AG04449 (cell line): ENCODE data around the gene PLEKHO2.
A peak's percentile ranks its signal among the peaks of the same experiment; 100 is the strongest.

Experiments
- CTCF ChIA-PET: fragments of 350-600 bp; formaldehyde crosslinking; extraction: SDS; loops from one replicate; lab custom pipeline; 2021; ENCODE audit warnings: antibody characterized with exemption; lab: Yijun Ruan, JAX
- POLR2A ChIA-PET: fragments of 400-600, 350-600 bp; formaldehyde crosslinking; extraction: SDS; loops from one replicate; lab custom pipeline; 2020; ENCODE audit warnings: antibody characterized with exemption, inconsistent platforms; lab: Yijun Ruan, JAX
- DNase-seq: peaks from one replicate; pipeline ENCODE4 v3.0.0-alpha.2; 2010; ENCODE audit warnings: low read depth, low spot score
- H3K4me3 ChIP-seq: 2 replicates; pipeline ENCODE4 v1.5.1; 2011; ENCODE audit warnings: low read depth, mild to moderate bottlenecking, control low read depth, low read length
- CTCF ChIP-seq: IDR thresholded peaks from one replicate; pipeline ENCODE4 v1.5.1; 2011; ENCODE audit warnings: mild to moderate bottlenecking, moderate library complexity, low read length, control low read depth, inconsistent platforms; ENCODE audit not compliant: insufficient read depth; ENCODE audit errors: missing control alignments

Gene PLEKHO2

GRCh38 chr15:64844576-64845145, 2.9 kb downstream of the PLEKHO2 start:
- ChIA-PET POLR2A (interaction anchor here (0.7 kb wide), 1 partner anchor 61 kb away, joined by 4 read pairs; no protein-coding TSS in a partner anchor), CTCF (interaction anchor here (1.3 to 2.4 kb wide), 3 partner anchors 9 to 117 kb away, joined by 3 to 11 read pairs (median 5); no protein-coding TSS in a partner anchor)
- peak overlapping the region; percentile 37 for H3K4me3 ChIP-seq
- TF ChIP-seq CTCF: no peak
- DNase-seq: no peak

- ChIA-PET POLR2A (interaction anchor here (0.7 kb wide), 1 partner anchor 60 kb away, joined by 4 read pairs; no protein-coding TSS in a partner anchor), CTCF (interaction anchor here (1.0 to 2.4 kb wide), 3 partner anchors 10 to 118 kb away, joined by 3 to 11 read pairs (median 4); no protein-coding TSS in a partner anchor)
- no peak for DNase-seq
- no peak for TF ChIP-seq CTCF
- H3K4me3 ChIP-seq: peak overlapping the region; percentile 37; the same call in 1 of the 2 replicates
Measured at GRCh38 chr15:64845183-64845611, 3.5 kb downstream of the PLEKHO2 start.

GRCh38 chr15:64845831-64846595, 4.3 kb downstream of the PLEKHO2 start:
- POLR2A ChIA-PET: no interaction called here
- CTCF ChIA-PET: interaction anchor here (1.0 to 2.3 kb wide), 4 partner anchors 10 to 59 kb away, joined by 3 to 9 read pairs (median 4); no protein-coding TSS in a partner anchor
- no peak for TF ChIP-seq CTCF
- DNase-seq: no peak
- no peak overlapping the region for H3K4me3 ChIP-seq

- DNase-seq: no peak
- ChIA-PET POLR2A (no interaction called here), CTCF (interaction anchor here (1.2 to 2.3 kb wide), 3 partner anchors 11 to 38 kb away, joined by 3 to 9 read pairs (median 4); no protein-coding TSS in a partner anchor)
- H3K4me3 ChIP-seq: no peak overlapping the region
- TF ChIP-seq CTCF: no peak
Measured at GRCh38 chr15:64847016-64847415, 5.3 kb downstream of the PLEKHO2 start.

- TF ChIP-seq CTCF: no peak
- H3K4me3 ChIP-seq: no peak overlapping the region
- DNase-seq: no peak
- CTCF ChIA-PET: interaction anchor here (1.2 to 2.3 kb wide), 3 partner anchors 12 to 38 kb away, joined by 3 to 9 read pairs (median 4); no protein-coding TSS in a partner anchor
- POLR2A ChIA-PET: no interaction called here
Measured at GRCh38 chr15:64847448-64847847, 5.7 kb downstream of the PLEKHO2 start.
